HK-2 (cell line): ENCODE measurements around the gene EPS8L2.
"Not testable (repeated sequence)": the region's sequence is repeated elsewhere in the genome, so short reads cannot be mapped to it uniquely, and the experiment has no call there.

Source experiments
- DNase-seq: peaks from one replicate; pipeline ENCODE4 v3.0.0-alpha.2; 2018; ENCODE audit not compliant: unreplicated experiment

The EPS8L2 gene

DNA sequence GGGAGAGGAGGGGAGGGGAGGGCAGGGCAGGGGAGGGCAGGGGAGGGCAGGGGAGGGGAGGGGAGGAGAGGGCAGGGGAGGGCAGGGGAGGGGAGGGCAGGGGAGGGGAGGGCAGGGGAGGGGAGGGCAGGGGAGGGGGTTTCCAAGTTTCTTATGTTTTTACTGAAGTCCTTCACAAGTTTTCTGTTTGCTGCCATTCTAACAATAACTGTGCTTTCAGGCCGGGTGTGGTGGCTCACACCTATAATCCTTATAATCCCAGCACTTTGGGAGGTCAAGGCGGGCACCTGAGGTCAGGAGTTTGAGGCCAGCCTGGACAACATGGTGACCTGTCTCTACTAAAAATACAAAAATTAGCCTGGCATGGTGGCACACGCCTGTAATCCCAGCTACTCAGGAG, 15.8 kb upstream of the EPS8L2 start:
- not testable (repeated sequence) for DNase-seq

- DNase-seq, result no peak
These were observed 15.0 kb upstream of the EPS8L2 start for GRCh38 chr11:690738-691633.

DNA sequence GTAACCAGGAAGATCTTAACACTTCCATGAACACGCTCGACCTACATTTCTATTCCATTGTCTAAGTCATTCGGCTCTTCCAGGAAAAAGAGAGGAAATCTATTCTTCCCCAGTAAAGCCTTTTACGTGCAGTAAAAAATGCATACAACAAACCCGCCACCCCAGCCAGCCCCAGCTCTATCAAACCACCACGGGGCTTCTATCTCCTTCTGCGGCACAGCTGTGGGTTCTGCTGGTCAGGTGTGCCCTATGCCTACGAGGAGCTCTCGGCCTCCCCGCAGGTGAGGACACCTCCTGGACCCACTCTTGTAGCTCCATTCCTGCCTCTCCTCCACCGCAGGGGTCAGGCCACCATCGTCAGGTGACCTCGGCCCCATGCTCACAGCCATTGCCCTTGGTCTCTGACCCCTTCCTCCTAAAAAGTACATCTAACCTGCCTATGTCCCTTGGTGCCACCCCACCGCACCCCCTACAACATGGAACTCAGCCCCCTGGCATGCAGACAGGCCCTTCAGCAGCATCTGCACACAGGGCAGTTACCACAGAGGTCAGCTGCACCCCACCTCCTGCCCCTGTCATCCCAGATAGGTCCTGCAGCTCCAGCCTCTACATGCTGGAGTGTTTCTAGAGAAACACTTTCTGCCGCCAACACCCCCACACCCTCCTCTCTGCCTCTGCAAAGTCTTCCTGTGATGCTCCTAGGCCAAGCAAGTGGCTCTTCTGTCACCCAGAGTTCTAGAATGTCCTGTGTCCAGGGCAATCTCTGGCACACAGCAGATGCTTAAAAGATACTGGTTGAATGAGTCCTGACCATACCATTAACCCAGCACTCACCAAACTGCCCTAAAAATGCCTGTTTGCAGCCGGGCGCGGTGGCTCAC, 14.1 kb upstream of the EPS8L2 start:
- no peak for DNase-seq

GRCh38 chr11:692824-693414, 13.1 kb upstream of the EPS8L2 start:
- DNase-seq, result no peak

GRCh38 chr11:693415-693831, 12.6 kb upstream of the EPS8L2 start:
- no peak for DNase-seq

DNA sequence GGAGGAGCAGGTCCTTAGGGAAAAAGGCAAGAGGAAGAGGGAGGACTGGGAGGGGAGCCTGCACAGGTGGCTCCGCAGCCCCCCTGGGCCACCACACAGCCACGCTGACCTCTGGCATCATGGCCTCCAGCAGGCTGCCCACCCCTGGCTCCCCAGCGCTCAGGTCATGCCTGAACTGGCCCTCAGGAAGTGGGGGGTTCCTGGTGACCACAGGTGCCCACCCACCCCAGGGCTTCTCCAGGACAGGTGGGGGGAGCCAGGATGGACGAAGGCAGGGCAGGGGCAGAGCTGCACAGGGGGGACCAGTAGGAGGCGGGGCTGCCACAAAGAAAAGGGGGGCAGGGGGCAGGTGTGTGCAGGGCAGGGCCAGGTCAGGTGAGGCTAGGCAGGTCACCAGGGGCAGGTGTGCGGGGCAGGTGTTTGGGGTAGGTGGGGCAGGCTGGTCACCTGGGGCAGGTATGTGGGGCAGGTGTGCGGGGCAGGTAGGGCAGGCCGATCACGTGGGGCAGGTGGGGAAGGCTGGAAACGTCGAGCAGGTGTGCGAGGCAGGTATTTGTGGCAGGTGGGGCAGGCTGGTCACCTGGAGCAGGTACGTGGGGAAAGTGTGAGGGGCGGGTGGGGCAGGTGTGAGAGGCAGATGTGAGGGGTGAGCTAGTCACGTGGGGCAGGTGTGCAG, 12.0 kb upstream of the EPS8L2 start:
- no peak for DNase-seq

GRCh38 chr11:694563-695287, 11.3 kb upstream of the EPS8L2 start, which contains the start of gene DEAF1:
DEAF1 (minus strand) TSS chr11:695222; CDS start chr11:695047, 175 bp downstream.
- DNase-seq, result peak; percentile 95

GRCh38 chr11:695288-695537, 10.8 kb upstream of the EPS8L2 start:
- DNase-seq, result no peak

GRCh38 chr11:695538-696248, 10.3 kb upstream of the EPS8L2 start, which contains the start of gene TMEM80:
TMEM80 (plus strand) TSS chr11:695816; CDS start chr11:695828, 12 bp downstream.
- DNase-seq, result peak; percentile 94

- peak; percentile 32 for DNase-seq
These were observed 9.0 kb upstream of the EPS8L2 start for GRCh38 chr11:696955-697491.

GRCh38 chr11:697811-698311, 8.2 kb upstream of the EPS8L2 start:
- DNase-seq, result peak; percentile 60

GRCh38 chr11:698493-699115, 7.4 kb upstream of the EPS8L2 start:
- no peak for DNase-seq

- DNase-seq, result no peak
These were observed 6.9 kb upstream of the EPS8L2 start for GRCh38 chr11:699116-699508.

DNA sequence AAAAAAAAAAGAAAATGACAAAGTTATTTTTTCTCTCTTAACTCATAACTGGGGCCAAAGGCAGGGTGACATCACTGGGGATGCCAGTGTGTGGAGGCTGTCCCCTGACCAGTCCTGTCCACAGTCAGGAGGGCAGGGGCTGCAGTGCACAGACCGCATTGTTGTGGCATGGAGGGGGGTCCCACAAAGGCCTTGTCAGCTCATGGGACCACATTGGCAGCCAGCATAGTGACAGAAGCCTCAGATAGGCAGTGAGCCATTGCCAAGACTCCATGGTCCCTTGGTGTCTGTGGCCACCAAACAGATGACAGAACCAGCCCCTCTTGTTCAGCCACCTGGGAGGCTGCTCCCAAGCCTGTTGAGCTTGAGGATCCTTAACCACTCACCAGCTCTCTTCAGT, 6.3 kb upstream of the EPS8L2 start:
- no peak for DNase-seq

GRCh38 chr11:701741-702461, 4.1 kb upstream of the EPS8L2 start:
- DNase-seq, result no peak

DNA sequence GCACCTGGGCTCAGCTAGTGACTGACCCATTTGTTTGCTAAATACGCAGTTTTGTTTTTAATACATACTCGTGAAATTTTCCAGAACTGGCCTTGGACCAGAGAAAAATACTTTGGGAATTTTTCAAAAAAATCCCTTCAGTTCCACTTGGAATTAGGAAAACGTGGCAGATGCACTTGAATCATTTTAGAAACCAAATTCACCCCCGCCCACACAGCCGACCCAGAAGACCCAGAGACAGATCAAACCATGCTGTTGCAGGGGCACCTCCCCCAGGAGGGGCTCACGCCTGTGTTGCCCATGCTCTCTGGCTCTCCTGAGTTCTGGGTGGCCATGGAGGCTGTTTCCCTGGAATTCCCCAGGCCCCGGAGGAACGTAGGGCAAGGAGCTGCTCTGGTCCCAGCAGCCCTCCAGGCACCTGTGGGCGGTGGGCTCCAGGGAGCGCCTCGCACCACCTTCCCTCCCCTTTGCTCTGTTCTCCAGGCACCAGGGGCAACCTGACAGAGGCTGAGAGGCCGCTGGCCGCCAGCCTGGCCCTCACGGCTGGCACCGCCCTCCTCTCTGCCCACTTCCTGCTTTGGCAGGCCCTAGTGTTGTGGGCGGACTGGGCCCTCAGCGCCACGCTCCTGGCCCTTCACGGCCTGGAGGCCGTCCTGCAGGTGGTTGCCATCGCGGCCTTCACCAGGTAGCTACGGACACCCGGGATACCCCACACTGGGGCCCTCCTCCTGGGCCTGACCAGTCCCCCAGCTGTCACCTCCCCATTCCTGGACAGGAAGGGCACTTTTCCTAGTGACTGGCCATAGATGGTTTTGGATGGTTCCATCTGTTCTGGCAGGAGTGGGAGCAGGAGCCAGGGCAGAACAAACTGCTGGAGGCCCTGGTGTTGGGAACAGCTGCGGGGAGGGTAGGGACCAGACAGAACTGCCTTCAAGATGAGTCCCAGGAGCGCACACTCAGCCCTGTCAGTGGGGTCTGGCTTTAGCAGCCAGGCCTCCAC, 3.3 kb upstream of the EPS8L2 start:
- DNase-seq, result peak; percentile 70

- no peak for DNase-seq
These were observed 2.5 kb upstream of the EPS8L2 start for GRCh38 chr11:703506-703905.
